ENCODE measurements around the gene SMCO4. TPM values are rescaled to one million over a fixed set of nuclear protein-coding genes. Genes with fewer than 3 reads are reported as not detected.
A peak's percentile ranks its signal among the peaks of the same experiment; 100 is the strongest.
"Not testable (repeated sequence)": the region's sequence is repeated elsewhere in the genome, so short reads cannot be mapped to it uniquely, and the experiment has no call there.

The SMCO4 gene
- total RNA-seq, result 10 to 100 TPM; 24.8 to 93.0 (median 40.2) TPM

GRCh38 chr11:93543292-93543977 lies at the start of gene SMCO4:
SMCO4 (minus strand) TSS chr11:93543391; CDS start chr11:93479189, 64,202 bp downstream.
- Histone ChIP-seq H3K27ac (peak within 1 kb of the TSS; percentile 79 to 94 (median 80)), H3K4me1 (peaks cover 0 to 14% (median 7%) of the 10 kb centered on the region in 4 donors), H3K27me3 (no peaks in the 10 kb centered on the region), H3K9me3 (no peaks in the 10 kb centered on the region), H3K4me3 (peak within 1 kb of the TSS; percentile 81 to 91 (median 87)), H3K36me3 (no peaks in the 10 kb centered on the region)
- TF ChIP-seq POLR2A (IDR thresholded peaks at IDR 0.05), result peak; percentile 23 to 39
- TF ChIP-seq CTCF (IDR thresholded peaks at IDR 0.05), result peak; percentile 42 to 83 (median 73)
- peak; percentile 64 to 91 (median 90) for DNase-seq

- no peaks in the 10 kb centered on the region for H3K27me3 ChIP-seq
Observed at GRCh38 chr11:93591247-93591898, 48.2 kb upstream of the SMCO4 start.

GRCh38 chr11:93589347-93589746 lies 46.2 kb upstream of the SMCO4 start:
- DNase-seq, result peak in 1 of 3 donors; percentile 46

More at GRCh38 chr11:93591247-93591898, 48.2 kb upstream of the SMCO4 start:
- TF ChIP-seq CTCF (IDR thresholded peaks at IDR 0.05) (no peak), POLR2A (IDR thresholded peaks at IDR 0.05) (no peak)
- Histone ChIP-seq H3K36me3 (no peaks in the 10 kb centered on the region), H3K9me3 (no peaks in the 10 kb centered on the region), H3K4me3 (no peak overlapping the region), H3K4me1 (no peaks in the 10 kb centered on the region), H3K27ac (no peak overlapping the region)
- no peak for DNase-seq

GRCh38 chr11:93587858-93588581 lies 44.8 kb upstream of the SMCO4 start:
- no peaks in the 10 kb centered on the region for H3K9me3 ChIP-seq
- H3K27ac ChIP-seq, result no peak overlapping the region
- no peaks in the 10 kb centered on the region for H3K27me3 ChIP-seq
- TF ChIP-seq POLR2A (IDR thresholded peaks at IDR 0.05) (no peak), CTCF (IDR thresholded peaks at IDR 0.05) (no peak)
- no peak overlapping the region for H3K4me3 ChIP-seq
- no peaks in the 10 kb centered on the region for H3K4me1 ChIP-seq
- no peaks in the 10 kb centered on the region for H3K36me3 ChIP-seq
- no peak for DNase-seq

More at GRCh38 chr11:93589347-93589746, 46.2 kb upstream of the SMCO4 start:
- Histone ChIP-seq H3K27me3 (no peaks in the 10 kb centered on the region), H3K27ac (peak overlapping the region in 2 of 4 donors; percentile 39 to 41), H3K9me3 (no peaks in the 10 kb centered on the region), H3K36me3 (no peaks in the 10 kb centered on the region), H3K4me1 (no peaks in the 10 kb centered on the region), H3K4me3 (no peak overlapping the region)
- no peak for TF ChIP-seq CTCF (IDR thresholded peaks at IDR 0.05)
- no peak for TF ChIP-seq POLR2A (IDR thresholded peaks at IDR 0.05)

GRCh38 chr11:93587425-93587824 lies 44.2 kb upstream of the SMCO4 start:
- not testable (repeated sequence) for H3K27me3 ChIP-seq, H3K4me3 ChIP-seq, H3K27ac ChIP-seq, H3K36me3 ChIP-seq, DNase-seq, H3K9me3 ChIP-seq, H3K4me1 ChIP-seq

GRCh38 chr11:93585758-93586157 lies 42.6 kb upstream of the SMCO4 start:
- Histone ChIP-seq H3K4me1 (no peaks in the 10 kb centered on the region), H3K4me3 (no peak overlapping the region), H3K27me3 (no peaks in the 10 kb centered on the region), H3K27ac (no peak overlapping the region), H3K9me3 (no peaks in the 10 kb centered on the region), H3K36me3 (no peaks in the 10 kb centered on the region)
- peak in 2 of 3 donors; percentile 55 to 57 for DNase-seq
- no peak for TF ChIP-seq CTCF (IDR thresholded peaks at IDR 0.05)
- no peak for TF ChIP-seq POLR2A (IDR thresholded peaks at IDR 0.05)

Data from Peyer's patch (tissue), 4 donors.